GM12878 (cell line): Measurements from ENCODE around the gene FNDC11. TPM values are rescaled to one million over a fixed set of nuclear protein-coding genes. Genes with fewer than 3 reads are reported as not detected.

Experiments
- ATAC-seq: fragments of 200-7000 bp; cut with Tn5 transposase; 3 replicates; pipeline ENCODE4 v1.9.1; 2020; ENCODE audit warnings: mild to moderate bottlenecking, moderate library complexity
- BruUV-seq: library from RNA; stranded (reverse); fragments of 400-500 nt; replicated peaks from 2 replicates; lab custom pipeline; 2021; lab: Mats Ljungman, UMichigan
- CTCF ChIA-PET: fragments of 300-600 bp; sonication (Branson Sonifier 250); formaldehyde crosslinking; extraction: SDS; loops from one replicate; lab custom pipeline; 2021; ENCODE audit warnings: inconsistent platforms; lab: Yijun Ruan, JAX
- POLR2A ChIA-PET: fragments of 350-600 bp; formaldehyde crosslinking; extraction: SDS; loops from one replicate; lab custom pipeline; 2021; ENCODE audit warnings: inconsistent platforms; lab: Charles Lee
- RAD21 ChIA-PET: fragments of 300-600 bp; sonication (Branson Sonifier 250); formaldehyde crosslinking; loops from one replicate; lab custom pipeline; 2023; ENCODE audit warnings: antibody characterized with exemption; ENCODE audit not compliant: unreplicated experiment; lab: Charles Lee
- SMC1A ChIA-PET: fragments of 300-600 bp; sonication (Branson Sonifier 250); formaldehyde crosslinking; loops from one replicate; lab custom pipeline; 2023; ENCODE audit not compliant: unreplicated experiment, uncharacterized antibody; lab: Charles Lee
- DNase-seq: peaks from one replicate; pipeline ENCODE4 v3.0.0-alpha.2; 2011; ENCODE audit warnings: low read depth, low spot score
- FAIRE-seq: peaks from 3 replicates; lab custom pipeline; 2011; peaks lifted over from hg19 to GRCh38; lab: Jason Lieb, UNC
- H2AFZ ChIP-seq: 2 replicates; pipeline ENCODE4 v1.6.0; 2011; ENCODE audit warnings: low read depth, low read length, control low read depth; ENCODE audit not compliant: control insufficient read depth
- H3K27ac ChIP-seq: 2 replicates; pipeline ENCODE4 v1.5.1; 2011; ENCODE audit warnings: control low read depth; ENCODE audit not compliant: control insufficient read depth, insufficient read depth
- H3K27me3 ChIP-seq, 2 experiments: replicated peaks in 1 of 2; 2 replicates each; pipeline versions ENCODE4 v1.6.0 to v1.6.1; 2011; ENCODE audit warnings: low read length in 1 of 2; ENCODE audit not compliant: control insufficient read depth in 2 of 2, insufficient read depth in 2 of 2
- H3K36me3 ChIP-seq, 2 experiments: 2 replicates each; pipeline ENCODE4 v1.5.1; 2011; ENCODE audit warnings: low read length in 1 of 2; ENCODE audit not compliant: control insufficient read depth in 2 of 2, insufficient read depth in 2 of 2
- H3K4me1 ChIP-seq: 2 replicates; pipeline ENCODE4 v1.6.1; 2011; ENCODE audit warnings: mild to moderate bottlenecking, low read length, moderate library complexity, mixed read lengths; ENCODE audit not compliant: control insufficient read depth, insufficient read depth
- H3K4me2 ChIP-seq: 2 replicates; pipeline ENCODE4 v1.6.0; 2011; ENCODE audit warnings: control low read depth; ENCODE audit not compliant: control insufficient read depth, insufficient read depth
- H3K4me3 ChIP-seq: fragments of 200-600 bp; sonication (generic); 2 replicates; pipeline ENCODE4 v1.5.1; 2016
- H3K79me2 ChIP-seq: 2 replicates; pipeline ENCODE4 v1.6.0; 2011; ENCODE audit warnings: low read length; ENCODE audit not compliant: control insufficient read depth, insufficient read depth
- H3K9ac ChIP-seq: 2 replicates; pipeline ENCODE4 v1.8.0; 2011; ENCODE audit warnings: low read length, control low read depth, mixed read lengths; ENCODE audit not compliant: control insufficient read depth, insufficient read depth
- H3K9me3 ChIP-seq: replicated peaks from 3 replicates; pipeline ENCODE4 v1.5.1; 2011; ENCODE audit warnings: mild to moderate bottlenecking, low read length; ENCODE audit not compliant: control insufficient read depth, insufficient read depth
- H4K20me1 ChIP-seq: 2 replicates; pipeline ENCODE4 v1.6.0; 2011; ENCODE audit not compliant: control insufficient read depth, insufficient read depth
- EZH2 ChIP-seq: IDR thresholded peaks from 2 replicates; pipeline ENCODE4 v1.6.1; 2012; ENCODE audit warnings: low read depth, mild to moderate bottlenecking, control low read depth, inconsistent platforms, low read length, borderline replicate concordance; ENCODE audit not compliant: control insufficient read depth
- GABPA ChIP-seq: IDR thresholded peaks from 2 replicates; pipeline ENCODE4 v1.6.1; 2014; ENCODE audit warnings: antibody characterized with exemption, low read depth, mild to moderate bottlenecking, inconsistent platforms
- JUNB ChIP-seq: IDR thresholded peaks from 2 replicates; pipeline ENCODE4 v1.6.1; 2016; ENCODE audit warnings: antibody characterized with exemption, mild to moderate bottlenecking
- LARP7 ChIP-seq: fragments of 450-650 bp; IDR thresholded peaks from 2 replicates; pipeline ENCODE4 v1.6.1; 2017; ENCODE audit warnings: mild to moderate bottlenecking
- MTA3 ChIP-seq: IDR thresholded peaks from 2 replicates; pipeline ENCODE4 v1.6.1; 2012; ENCODE audit warnings: low read length, inconsistent platforms, borderline replicate concordance
- MXI1 ChIP-seq: fragments of 150-350 bp; IDR thresholded peaks from 2 replicates; pipeline ENCODE4 v1.6.1; 2011; ENCODE audit warnings: low read depth, mild to moderate bottlenecking, inconsistent platforms, low read length, improper control_type of control experiment
- NFXL1 ChIP-seq: fragments of 450-650 bp; IDR thresholded peaks from 2 replicates; pipeline ENCODE4 v1.6.1; 2017; ENCODE audit warnings: antibody characterized with exemption, mild to moderate bottlenecking, borderline replicate concordance
- NFYA ChIP-seq: IDR thresholded peaks from 2 replicates; pipeline ENCODE4 v1.6.1; 2011; ENCODE audit warnings: low read depth, mild to moderate bottlenecking, low read length, improper control_type of control experiment, borderline replicate concordance
- RCOR1 ChIP-seq: conservative IDR thresholded peaks from 2 replicates; pipeline ENCODE4 v1.6.1; 2012; ENCODE audit warnings: low read depth, low read length, improper control_type of control experiment
- YY1 ChIP-seq: IDR thresholded peaks from 2 replicates; pipeline ENCODE4 v1.6.1; 2011; ENCODE audit warnings: low read depth, mild to moderate bottlenecking, low read length
- ZNF384 ChIP-seq: IDR thresholded peaks from 2 replicates; pipeline ENCODE4 v1.6.1; 2012; ENCODE audit warnings: low read depth, mild to moderate bottlenecking, low read length, improper control_type of control experiment, borderline replicate concordance
- ZSCAN29 ChIP-seq: fragments of 450-650 bp; IDR thresholded peaks from 2 replicates; pipeline ENCODE4 v1.6.1; 2017; ENCODE audit warnings: mild to moderate bottlenecking, moderate library complexity
- WGBS: methylation state at CpG from one replicate; pipeline ENCODE4 v1.1.6; 2016; ENCODE audit warnings: low lambda C conversion rate; ENCODE audit not compliant: insufficient replicate concordance, insufficient coverage; ENCODE audit errors: missing lambda C conversion rate; 5-methylcytosine and 5-hydroxymethylcytosine counted together
- in situ Hi-C: fragments of 300-500 bp; cut with MboI; formaldehyde crosslinking; loops from 9 replicates; pipeline ENCODE4 v1.14.3; 2018; ENCODE audit warnings: mixed read lengths
- intact Hi-C: fragments of 100-400 bp; cut with micrococcal nuclease; formaldehyde crosslinking; loops from one replicate; pipeline ENCODE4 v1.14.2; 2022; ENCODE audit not compliant: unreplicated experiment
- polyA plus RNA-seq, 11 experiments: library from polyadenylated mRNA; depleted of rRNA in 4 of 11; unstranded in 6 of 11; stranded (reverse) in 5 of 11; fragments of >200 nt; fragmentation: Nextera tagmentation in 4 of 11; fragmentation: Illumina TruSeq in 1 of 11; extraction: Ambion mirVana in 4 of 11; extraction: Trizol in 1 of 11; gene quantifications; 1 replicate in 1 of 11; 2 replicates in 10 of 11; pipeline versions ENCODE4 v1.2.1 to v1.2.3, GENCODE V29; 2011 to 2016; ENCODE audit warnings: inconsistent platforms in 2 of 11, missing spikeins in 2 of 11, low read depth in 1 of 11
- total RNA-seq, 4 experiments: library from RNA; depleted of rRNA in 3 of 4; stranded (reverse); fragments of >200 nt in 3 of 4; fragmentation: Illumina TruSeq in 1 of 4; extraction: Trizol in 1 of 4; gene quantifications; 2 replicates each; pipeline versions ENCODE4 v1.2.1 to v1.2.3, GENCODE V29; 2013 to 2021
- TF ChIP-seq, protein P1 (sequence below): fragments of 450-650 bp; IDR thresholded peaks from 2 replicates; pipeline ENCODE4 v1.6.1; 2017; ENCODE audit warnings: borderline replicate concordance
- TF ChIP-seq, protein P2 (sequence below): IDR thresholded peaks from 2 replicates; pipeline ENCODE4 v1.6.1; 2012; ENCODE audit warnings: low read depth, low read length, improper control_type of control experiment
- TF ChIP-seq, protein P3 (sequence below): fragments of 450-650 bp; IDR thresholded peaks from 2 replicates; pipeline ENCODE4 v1.6.1; 2017; ENCODE audit warnings: mild to moderate bottlenecking, moderate library complexity

FNDC11 gene
- total and polyA plus RNA-seq, 10 of the 15 experiments (the other 5 are each of a cell fraction or from before 2014, with no cell fraction given): 0.09 to 0.72 (median 0.34) TPM; not detected in 2

DNA sequence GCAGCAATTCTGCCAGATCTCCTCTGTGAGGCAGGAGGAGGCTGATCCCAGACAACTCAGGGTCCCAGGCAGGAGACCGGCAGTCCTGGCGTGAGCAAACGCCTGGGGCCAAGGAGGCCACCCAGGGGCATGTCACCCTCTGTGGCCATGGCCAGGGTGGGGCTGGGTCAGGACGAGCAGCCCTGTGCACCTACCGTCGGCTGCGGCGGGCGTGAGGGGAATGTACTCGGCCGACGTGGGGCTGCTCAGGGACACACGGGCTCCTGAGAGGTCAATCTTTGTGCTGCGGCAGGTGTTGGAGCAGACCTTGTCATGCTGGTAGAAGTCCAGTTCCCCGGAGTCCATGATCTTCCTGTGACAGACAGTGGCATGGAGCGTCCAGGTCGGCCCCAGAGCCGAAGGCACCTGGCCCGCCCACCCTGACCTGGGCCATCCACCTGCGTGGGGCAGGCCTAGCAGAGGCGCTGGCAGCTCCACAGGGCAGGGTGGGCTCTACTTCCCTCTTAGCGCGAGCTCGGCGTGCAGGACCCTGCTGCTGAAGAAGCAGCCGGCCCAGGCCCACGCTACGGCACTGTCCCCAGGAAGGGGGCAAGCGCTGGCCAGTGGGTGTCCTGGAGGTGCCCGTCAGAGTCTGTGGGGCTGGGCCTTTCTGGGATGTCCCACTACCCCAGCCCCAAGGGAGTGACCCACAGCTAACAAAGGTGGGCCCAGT lies 41.6 kb downstream of the FNDC11 start:
- RAD21 ChIA-PET: no interaction called here
- CTCF ChIA-PET: no interaction called here
- peaks cover 3 to 7% of the 10 kb centered on the region in 2 experiments; a peak in 3 of 4 replicates for H3K36me3 ChIP-seq
- ATAC-seq (no peak), DNase-seq (no peak), FAIRE-seq (no peak)
- in situ Hi-C loops: no loop called here
- no peaks in the 10 kb centered on the region for H3K9me3 ChIP-seq
- H3K27ac ChIP-seq: no peak overlapping the region
- H3K27me3 ChIP-seq: no peaks in the 10 kb centered on the region
- H3K4me3 ChIP-seq: no peak overlapping the region
- no peaks in the 10 kb centered on the region for H3K79me2 ChIP-seq
- no peaks in the 10 kb centered on the region for H4K20me1 ChIP-seq
- no peak overlapping the region for H3K4me2 ChIP-seq
- WGBS: 93% methylated on average over 30 of the region's 30 CpGs
- H3K9ac ChIP-seq: no peak overlapping the region
- POLR2A ChIA-PET: no interaction called here
- SMC1A ChIA-PET: no interaction called here
- no TSS peak for BruUV-seq
- intact Hi-C loops: no loop called here
- H3K4me1 ChIP-seq: no peaks in the 10 kb centered on the region
- TF ChIP-seq YY1 (no peak), GABPA (no peak), LARP7 (no peak), MTA3 (no peak), NFYA (no peak), MXI1 (no peak), NFXL1 (no peak), JUNB (no peak), ZNF384 (no peak), RCOR1 (no peak), ZSCAN29 (no peak), EZH2 (no peak)
- TF ChIP-seq, protein P1, sequence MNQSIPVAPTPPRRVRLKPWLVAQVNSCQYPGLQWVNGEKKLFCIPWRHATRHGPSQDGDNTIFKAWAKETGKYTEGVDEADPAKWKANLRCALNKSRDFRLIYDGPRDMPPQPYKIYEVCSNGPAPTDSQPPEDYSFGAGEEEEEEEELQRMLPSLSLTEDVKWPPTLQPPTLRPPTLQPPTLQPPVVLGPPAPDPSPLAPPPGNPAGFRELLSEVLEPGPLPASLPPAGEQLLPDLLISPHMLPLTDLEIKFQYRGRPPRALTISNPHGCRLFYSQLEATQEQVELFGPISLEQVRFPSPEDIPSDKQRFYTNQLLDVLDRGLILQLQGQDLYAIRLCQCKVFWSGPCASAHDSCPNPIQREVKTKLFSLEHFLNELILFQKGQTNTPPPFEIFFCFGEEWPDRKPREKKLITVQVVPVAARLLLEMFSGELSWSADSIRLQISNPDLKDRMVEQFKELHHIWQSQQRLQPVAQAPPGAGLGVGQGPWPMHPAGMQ: no peak
- TF ChIP-seq, protein P2, sequence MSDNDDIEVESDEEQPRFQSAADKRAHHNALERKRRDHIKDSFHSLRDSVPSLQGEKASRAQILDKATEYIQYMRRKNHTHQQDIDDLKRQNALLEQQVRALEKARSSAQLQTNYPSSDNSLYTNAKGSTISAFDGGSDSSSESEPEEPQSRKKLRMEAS: no peak
- TF ChIP-seq, protein P3, sequence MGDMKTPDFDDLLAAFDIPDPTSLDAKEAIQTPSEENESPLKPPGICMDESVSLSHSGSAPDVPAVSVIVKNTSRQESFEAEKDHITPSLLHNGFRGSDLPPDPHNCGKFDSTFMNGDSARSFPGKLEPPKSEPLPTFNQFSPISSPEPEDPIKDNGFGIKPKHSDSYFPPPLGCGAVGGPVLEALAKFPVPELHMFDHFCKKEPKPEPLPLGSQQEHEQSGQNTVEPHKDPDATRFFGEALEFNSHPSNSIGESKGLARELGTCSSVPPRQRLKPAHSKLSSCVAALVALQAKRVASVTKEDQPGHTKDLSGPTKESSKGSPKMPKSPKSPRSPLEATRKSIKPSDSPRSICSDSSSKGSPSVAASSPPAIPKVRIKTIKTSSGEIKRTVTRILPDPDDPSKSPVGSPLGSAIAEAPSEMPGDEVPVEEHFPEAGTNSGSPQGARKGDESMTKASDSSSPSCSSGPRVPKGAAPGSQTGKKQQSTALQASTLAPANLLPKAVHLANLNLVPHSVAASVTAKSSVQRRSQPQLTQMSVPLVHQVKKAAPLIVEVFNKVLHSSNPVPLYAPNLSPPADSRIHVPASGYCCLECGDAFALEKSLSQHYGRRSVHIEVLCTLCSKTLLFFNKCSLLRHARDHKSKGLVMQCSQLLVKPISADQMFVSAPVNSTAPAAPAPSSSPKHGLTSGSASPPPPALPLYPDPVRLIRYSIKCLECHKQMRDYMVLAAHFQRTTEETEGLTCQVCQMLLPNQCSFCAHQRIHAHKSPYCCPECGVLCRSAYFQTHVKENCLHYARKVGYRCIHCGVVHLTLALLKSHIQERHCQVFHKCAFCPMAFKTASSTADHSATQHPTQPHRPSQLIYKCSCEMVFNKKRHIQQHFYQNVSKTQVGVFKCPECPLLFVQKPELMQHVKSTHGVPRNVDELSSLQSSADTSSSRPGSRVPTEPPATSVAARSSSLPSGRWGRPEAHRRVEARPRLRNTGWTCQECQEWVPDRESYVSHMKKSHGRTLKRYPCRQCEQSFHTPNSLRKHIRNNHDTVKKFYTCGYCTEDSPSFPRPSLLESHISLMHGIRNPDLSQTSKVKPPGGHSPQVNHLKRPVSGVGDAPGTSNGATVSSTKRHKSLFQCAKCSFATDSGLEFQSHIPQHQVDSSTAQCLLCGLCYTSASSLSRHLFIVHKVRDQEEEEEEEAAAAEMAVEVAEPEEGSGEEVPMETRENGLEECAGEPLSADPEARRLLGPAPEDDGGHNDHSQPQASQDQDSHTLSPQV: no peak
- H2AFZ ChIP-seq: no peak overlapping the region
